Posterior cingulate gyrus (tissue), 11 donors: ENCODE data around the gene SNX30.
A peak's percentile ranks its signal among the peaks of the same experiment; 100 is the strongest.

Source experiments
- DNase-seq, 10 donors: peaks; one replicate each; pipeline versions ENCODE4 v3.0.0 to v3.0.0-alpha.2; 2020 to 2021; ENCODE audit warnings: mixed read lengths in 3 of 10
- intact Hi-C: fragments of 100-400 bp; cut with DNase I; formaldehyde crosslinking; loops from one replicate; pipeline ENCODE4 v1.15.1; 2023

SNX30 gene

DNA sequence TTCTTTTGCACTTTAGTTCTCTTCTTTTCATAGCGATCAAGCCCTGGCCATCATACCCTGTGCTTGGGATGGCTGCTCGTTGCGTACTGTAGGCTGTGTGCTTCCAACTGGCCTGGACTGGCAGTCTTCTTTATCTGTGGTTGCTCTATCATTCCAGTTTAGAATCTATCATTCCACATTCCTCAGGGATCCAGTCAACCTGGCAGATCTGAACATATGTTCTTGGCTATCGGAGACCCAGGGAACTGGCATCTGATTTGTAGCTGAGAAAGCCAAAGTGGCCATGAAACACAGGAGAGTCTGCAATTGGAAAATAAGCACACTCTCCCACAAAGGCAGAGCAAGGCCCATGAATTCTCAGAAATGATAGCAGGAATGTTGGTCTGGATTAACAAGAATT lies 162.8 kb downstream of the SNX30 start:
- DNase-seq, result no peak
- intact Hi-C loops, result no loop called here

DNA sequence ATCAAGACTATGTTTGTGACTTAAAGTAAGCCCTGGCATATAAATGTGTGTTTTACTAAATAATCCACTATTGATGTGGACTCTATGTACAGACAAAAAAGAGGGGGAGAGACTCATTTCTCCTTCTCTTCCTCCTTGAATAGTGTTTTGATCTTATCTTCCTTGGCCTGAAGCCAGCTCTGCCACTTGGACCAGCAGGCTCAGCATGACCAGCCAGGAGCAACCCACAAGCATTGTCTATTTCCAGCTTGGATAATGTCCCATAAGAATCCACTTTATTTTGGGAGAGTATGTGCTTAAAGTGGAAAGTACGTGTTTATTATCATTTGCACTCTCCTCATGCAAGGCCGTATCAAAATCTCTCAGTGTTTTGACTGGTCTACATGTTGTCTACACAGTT lies 164.0 kb downstream of the SNX30 start:
- DNase-seq, result peak in 1 of 10 donors; percentile 69
- intact Hi-C loops, result no loop called here

DNA sequence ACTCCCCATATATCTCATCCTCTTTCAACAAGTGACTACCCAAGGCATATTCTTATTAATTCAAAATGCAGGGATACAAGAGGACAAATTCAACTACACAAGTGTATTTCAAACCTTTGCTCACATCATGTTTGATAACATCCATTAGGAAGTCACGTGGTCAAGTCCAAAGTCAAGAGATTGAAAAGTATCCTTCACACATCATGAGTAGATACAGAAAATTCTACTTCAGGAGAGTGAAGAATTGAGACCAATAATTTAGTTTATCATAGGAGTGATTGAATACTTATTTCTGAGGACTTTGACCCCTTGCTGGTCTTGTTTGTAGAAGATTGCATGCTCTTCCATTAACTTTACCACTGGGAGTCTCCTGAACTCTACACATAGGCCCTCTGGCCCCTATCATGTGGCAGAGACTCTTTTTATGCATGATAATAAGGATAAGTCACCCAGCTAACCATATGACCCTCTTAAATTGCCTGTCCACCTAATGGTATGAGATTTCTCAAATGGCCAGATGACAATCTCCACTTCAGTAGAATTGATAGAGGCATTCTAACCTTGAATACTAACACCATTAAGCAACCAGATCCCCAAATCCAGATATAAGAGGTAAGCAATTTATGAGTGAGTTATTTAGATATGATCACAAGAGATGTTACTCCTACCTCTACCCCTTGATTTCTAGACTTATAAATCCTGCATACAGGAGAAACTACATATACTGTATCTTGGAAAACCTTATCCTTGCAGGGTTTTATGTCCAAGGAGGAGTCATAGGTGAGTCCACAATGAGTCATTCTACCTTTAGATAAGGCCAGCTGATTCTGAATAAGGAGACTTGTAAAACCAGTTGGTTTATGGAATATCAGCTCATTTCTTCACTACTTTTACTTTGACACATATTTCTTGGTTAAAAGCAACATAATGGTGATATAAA lies 166.8 kb downstream of the SNX30 start:
- DNase-seq, result no peak
- intact Hi-C loops, result no loop called here

DNA sequence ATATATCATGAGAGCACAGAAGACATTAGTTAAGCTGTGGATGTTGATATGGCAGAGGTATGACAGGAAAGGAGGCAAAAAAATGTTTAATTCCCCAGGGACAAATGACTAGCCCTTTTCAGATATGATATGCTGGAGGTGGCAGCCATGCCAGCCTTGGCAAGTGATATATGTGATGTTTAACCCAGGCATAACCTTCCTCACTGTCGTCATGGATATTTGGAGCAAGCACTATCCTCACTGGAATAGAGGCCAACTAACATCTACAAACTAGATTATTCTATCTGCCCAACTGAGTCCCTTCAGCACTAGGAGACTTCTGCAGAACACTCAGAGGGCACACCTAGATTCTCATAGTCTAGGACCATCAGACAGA lies 167.4 kb downstream of the SNX30 start:
- intact Hi-C loops, result no loop called here
- no peak for DNase-seq

DNA sequence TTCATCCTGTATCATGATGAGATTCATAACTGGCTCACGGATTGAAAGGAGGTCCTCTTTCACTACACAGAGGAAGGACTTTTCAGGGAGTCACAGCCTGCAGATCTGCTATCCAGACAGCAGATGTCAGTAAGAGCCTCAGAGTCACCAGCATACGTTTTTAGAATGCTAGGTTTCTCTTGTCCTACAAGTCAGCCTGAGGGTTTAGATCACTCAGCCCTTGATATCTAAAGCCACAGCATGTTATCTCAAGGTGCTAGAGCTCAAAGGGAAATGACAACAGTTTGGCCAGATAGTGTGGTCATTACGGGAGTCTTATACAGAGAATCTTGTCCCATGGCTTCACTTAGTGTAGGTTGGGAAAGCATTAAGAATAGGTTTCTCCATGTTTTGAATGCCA lies 171.0 kb downstream of the SNX30 start:
- DNase-seq, result no peak

More for the DNA sequence above, 171.0 kb downstream of the SNX30 start:
- intact Hi-C loops, result loop anchor here (5.0 kb wide), 1 partner anchor 191 kb away; no protein-coding TSS in a partner anchor
